CD4-positive, alpha-beta T cell treated with Interleukin-17A for 4 hours (primary cell): Measurements from ENCODE around the gene ABCD1.

Experiments used
- DNase-seq: peaks from one replicate; pipeline ENCODE4 v3.0.0-alpha.2; 2020; ENCODE audit warnings: mixed read lengths

Gene ABCD1

DNA sequence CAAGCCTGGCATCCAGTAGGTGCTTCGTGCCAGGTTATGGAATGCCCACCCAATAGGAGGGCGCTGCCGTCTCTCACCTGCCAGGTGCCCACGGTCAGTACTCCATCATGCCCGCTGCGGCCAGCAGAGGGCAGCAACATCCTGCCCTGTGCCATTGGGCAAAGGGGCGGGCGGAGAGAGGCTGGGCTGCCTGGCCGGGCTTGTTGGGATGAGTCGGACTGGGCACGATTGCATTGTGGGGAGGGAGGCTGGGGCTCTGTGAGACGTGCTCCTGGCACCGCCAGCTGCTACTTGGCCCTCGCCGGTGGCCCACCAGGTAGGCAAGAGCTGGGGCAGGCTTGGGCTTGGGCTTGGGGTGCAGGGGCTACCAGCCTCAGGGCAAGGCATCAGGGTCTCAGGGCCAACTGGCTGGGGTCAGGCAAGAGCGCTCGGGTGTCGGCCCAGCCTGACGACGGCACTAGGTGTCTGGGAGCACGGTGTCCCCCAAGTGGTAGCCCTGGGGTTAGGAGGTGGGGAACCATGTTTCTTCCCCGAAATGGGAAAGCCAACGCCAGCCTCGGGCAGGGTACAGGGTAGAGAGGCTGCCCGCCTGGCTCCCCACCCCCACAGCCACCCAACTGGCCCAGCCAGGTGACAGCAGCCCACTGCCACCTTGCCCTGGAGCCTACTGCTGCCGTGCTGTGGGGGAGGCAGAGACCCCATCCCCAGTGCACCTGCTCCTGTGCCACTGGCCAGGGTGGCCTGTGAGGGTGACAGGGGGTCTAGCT, 39.5 kb downstream of the ABCD1 start, which contains the start of gene PLXNB3:
PLXNB3 (plus strand) TSS at position 261 of the 767 bp plus-strand sequence. CDS start 1,287 bp downstream, outside the sequence.
- peak; percentile 89 for DNase-seq

- peak; percentile 2 for DNase-seq
Measured at GRCh38 chrX:153764786-153765137, 40.1 kb downstream of the ABCD1 start.

DNA sequence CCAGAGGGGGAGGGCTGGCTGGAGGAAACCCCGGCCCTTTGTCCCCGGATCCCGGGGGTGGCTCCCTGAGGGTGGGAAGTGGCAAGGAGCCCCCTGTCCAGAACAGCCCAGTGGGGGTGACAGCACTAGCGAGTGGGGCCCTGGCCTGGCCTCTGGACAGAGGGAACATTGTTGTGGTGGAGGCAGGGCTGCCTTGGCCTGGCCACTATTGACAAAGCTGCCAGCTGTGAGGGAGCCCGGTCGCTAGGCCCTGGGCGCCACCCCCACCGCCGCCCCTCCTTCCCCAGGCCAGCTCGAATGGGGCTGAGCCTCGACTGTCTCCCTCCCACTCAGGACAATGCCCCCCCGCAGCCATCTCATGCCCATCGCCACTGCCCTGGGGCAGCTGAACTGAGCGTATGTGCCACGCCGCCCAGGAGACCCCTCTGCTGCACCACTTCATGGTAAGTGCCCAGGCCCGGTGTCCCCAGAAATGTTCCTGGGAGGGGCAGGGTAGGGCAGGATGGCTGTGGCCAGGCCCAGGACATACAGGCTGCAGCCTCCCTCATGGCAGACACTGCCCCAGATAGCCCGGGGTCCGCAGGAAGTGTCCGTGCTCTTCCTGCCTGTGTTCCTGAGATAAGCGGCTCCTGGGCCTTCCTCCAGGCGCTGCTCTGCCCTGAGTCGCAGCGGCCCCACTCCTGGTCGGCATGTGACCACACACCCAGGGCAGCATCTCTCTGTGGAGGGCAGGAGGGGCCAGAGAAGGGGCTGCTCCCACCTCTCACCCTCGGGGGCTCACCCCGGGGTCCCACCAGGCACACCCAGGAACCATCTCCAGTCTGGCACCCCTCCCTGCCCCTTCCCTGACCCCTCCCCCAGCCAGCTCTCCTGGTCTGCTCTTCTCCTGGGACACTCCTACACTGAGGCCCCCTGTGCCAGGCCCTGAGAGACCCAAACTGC, 40.8 kb downstream of the ABCD1 start:
- DNase-seq: peak; percentile 1

GRCh38 chrX:153766098-153766817, 41.6 kb downstream of the ABCD1 start:
- DNase-seq: peak; percentile 46

DNA sequence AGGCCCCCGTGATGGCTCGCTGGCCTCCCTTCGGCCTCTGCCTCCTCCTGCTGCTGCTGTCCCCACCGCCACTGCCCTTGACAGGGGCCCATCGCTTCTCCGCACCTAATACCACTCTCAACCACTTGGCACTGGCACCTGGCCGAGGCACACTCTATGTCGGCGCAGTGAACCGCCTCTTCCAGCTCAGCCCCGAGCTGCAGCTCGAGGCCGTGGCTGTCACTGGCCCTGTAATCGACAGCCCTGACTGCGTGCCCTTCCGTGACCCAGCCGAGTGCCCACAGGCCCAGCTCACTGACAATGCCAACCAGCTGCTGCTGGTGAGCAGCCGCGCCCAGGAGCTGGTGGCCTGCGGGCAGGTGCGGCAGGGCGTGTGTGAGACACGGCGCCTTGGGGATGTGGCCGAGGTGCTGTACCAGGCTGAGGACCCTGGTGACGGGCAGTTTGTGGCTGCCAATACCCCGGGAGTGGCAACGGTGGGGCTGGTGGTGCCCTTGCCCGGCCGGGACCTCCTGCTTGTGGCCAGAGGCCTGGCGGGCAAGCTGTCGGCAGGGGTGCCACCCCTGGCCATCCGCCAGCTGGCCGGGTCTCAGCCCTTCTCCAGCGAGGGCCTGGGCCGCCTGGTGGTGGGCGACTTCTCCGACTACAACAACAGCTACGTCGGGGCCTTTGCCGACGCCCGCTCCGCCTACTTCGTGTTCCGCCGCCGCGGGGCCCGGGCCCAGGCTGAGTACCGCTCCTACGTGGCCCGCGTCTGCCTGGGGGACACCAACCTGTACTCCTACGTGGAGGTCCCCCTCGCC, 42.4 kb downstream of the ABCD1 start:
- peak; percentile 2 for DNase-seq

DNA sequence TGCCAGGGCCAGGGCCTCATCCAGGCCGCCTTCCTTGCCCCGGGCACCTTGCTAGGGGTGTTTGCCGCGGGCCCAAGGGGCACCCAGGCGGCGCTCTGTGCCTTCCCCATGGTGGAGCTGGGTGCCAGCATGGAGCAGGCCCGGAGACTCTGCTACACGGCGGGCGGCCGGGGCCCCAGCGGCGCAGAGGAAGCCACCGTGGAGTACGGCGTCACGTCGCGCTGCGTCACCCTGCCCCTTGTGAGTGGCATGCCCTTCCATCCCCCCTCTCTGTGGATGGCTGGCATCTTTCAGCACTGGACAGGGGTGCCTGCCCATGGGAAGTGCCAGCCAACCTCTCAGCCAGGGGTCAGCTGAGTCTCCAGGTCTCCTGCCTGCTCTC, 43.0 kb downstream of the ABCD1 start:
- DNase-seq: peak; percentile 2

- DNase-seq: peak; percentile 4
Measured at GRCh38 chrX:153768311-153769157, 43.9 kb downstream of the ABCD1 start.

- peak; percentile 1 for DNase-seq
Measured at GRCh38 chrX:153769158-153769864, 44.7 kb downstream of the ABCD1 start.

GRCh38 chrX:153769865-153770600, 45.4 kb downstream of the ABCD1 start:
- peak; percentile 2 for DNase-seq

DNA sequence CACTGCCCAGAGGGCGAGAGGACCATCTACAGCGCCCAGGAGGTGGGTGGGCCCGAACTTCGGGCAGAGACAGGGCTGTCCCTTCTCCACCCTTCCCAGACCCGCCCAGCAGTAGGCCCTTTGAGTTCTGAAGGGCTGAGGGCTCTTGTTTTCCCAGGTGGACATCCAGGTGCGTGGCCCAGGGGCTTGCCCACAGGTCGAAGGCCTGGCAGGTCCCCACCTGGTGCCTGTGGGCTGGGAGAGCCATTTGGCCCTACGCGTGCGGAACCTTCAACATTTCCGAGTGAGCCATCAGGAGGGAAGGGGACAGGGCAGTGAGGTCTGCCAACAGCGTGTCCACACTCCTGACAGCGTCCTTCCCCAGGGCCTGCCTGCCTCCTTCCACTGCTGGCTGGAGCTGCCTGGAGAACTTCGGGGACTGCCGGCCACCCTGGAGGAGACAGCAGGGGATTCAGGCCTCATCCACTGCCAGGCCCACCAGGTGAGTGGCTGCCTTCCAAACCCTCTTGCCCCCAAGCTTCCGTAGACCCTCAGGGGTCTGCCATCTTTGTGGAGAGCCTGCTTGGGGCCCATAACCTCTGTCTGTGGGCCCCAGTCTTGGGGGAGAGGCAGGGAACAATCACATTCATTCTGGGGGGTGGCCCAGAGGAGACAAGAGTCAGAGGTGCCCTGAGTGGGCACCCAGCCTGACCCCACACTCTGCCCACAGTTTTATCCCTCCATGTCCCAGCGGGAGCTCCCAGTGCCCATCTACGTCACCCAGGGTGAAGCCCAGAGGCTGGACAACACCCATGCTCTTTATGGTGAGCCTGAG, 46.2 kb downstream of the ABCD1 start:
- peak; percentile 1 for DNase-seq

- peak; percentile 2 for DNase-seq
Measured at GRCh38 chrX:153771415-153772315, 47.0 kb downstream of the ABCD1 start.

DNA sequence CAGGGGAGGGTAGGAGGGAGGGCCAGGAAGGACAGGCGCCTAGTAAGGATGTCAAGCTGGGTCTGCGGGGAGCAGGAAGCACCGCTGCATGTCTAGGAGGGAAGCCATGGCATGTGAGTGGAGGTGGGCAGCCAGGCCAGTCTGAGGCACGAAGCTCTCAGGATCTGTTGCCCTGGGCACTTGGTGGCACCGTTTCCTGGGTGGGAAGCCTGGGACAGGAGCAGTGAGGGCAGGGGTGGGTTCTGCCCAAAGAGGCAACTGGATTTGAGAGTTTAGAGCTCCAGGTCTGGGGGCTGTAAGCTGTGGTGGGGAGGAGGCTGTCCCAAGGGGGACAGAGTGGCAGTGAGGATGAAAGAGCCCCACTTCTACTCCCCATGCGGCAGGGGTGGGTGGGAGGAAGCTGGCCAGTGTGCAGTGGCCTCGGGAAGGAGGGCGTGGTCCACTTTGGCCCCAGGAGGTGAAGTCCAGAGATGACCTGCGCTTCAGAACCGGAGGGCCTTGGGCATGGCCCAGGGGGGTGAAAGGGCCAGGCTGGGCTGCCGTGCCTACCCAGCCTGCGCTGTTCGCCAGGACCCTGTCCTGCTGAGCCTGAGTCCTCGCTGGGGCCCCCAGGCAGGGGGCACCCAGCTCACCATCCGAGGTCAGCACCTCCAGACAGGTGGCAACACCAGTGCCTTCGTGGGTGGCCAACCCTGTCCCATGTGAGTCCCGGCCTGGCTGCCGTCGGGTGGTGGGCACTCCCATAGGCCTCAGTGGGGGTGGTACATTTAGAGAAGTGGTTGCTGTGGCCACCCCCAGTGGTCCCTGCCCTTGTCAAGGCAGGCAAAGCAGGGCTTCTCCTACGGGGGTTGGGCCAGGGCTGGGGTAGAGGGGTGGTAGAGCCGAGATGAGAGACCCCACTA, 47.9 kb downstream of the ABCD1 start:
- peak; percentile 2 for DNase-seq

GRCh38 chrX:153773218-153773611, 48.6 kb downstream of the ABCD1 start:
- DNase-seq: no peak

DNA sequence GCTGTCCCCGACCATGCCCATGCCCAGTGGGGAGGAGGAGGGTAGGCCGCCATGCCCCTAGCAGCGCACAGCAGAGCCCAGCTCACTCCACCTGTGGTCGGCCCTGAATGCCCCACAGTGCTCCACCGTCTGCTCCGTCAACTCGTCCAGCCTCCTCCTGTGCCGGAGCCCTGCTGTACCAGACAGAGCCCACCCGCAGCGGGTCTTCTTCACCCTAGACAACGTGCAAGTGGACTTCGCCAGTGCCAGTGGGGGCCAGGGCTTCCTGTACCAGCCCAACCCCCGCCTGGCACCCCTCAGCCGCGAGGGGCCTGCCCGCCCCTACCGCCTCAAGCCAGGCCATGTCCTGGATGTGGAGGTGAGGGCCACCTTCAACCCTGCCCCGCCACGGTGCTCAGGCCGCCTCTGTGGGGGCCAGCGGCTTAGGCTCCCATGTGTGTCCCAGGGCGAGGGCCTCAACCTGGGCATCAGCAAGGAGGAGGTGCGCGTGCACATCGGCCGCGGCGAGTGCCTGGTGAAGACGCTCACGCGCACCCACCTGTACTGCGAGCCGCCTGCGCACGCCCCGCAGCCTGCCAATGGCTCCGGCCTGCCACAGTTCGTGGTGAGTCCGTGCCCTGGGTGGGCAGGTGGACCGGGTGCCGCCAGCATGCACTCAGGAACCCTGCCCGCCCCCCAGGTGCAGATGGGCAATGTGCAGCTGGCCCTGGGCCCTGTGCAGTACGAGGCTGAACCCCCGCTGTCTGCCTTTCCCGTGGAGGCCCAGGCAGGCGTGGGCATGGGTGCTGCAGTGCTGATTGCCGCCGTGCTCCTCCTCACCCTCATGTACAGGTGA, 49.3 kb downstream of the ABCD1 start:
- DNase-seq: no peak

DNA sequence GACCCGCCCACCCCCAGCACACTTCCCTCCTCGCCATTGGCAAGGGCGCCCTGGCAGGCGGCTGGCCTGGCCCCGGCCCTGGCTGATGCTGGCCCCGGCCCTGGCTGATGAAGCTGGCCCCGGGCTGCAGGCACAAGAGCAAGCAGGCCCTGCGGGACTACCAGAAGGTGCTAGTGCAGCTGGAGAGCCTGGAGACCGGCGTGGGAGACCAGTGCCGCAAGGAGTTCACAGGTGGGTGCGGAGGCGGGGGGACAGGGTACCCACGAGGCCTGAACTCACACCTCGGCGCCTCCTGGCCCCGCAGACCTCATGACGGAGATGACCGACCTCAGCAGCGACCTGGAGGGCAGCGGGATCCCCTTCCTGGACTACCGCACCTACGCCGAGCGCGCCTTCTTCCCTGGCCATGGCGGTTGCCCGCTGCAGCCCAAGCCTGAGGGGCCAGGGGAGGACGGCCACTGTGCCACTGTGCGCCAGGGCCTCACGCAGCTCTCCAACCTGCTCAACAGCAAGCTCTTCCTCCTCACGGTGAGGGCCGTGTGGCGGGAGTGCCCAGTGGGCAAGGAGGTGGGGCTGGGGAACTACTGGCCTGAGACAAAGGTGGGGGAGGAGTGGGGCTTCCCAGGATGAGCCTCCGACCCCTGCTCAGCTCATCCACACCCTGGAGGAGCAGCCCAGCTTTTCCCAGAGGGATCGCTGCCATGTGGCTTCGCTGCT, 50.1 kb downstream of the ABCD1 start:
- peak; percentile 2 for DNase-seq
